HepG2 (cell line): Measurements from ENCODE around the gene VSNL1. TPM values are rescaled to one million over a fixed set of nuclear protein-coding genes. Genes with fewer than 3 reads are reported as not detected.

Source experiments
- ATF5 ChIP-seq: sonication (generic); formaldehyde crosslinking; IDR thresholded peaks from 2 replicates; pipeline ENCODE4 v1.4.0; 2020; ENCODE audit warnings: mild to moderate bottlenecking, low read depth, missing genetic modification reagents
- CC2D1A ChIP-seq: sonication (generic); formaldehyde crosslinking; IDR thresholded peaks from 2 replicates; pipeline ENCODE4 v1.8.1; 2023; ENCODE audit warnings: mild to moderate bottlenecking, missing genetic modification reagents
- CEBPG ChIP-seq: IDR thresholded peaks from 2 replicates; pipeline ENCODE4 v1.6.1; 2016
- DMAP1 ChIP-seq: IDR thresholded peaks from 2 replicates; pipeline ENCODE4 v1.6.1; 2016
- FOXM1 ChIP-seq: sonication (generic); formaldehyde crosslinking; IDR thresholded peaks from 2 replicates; pipeline ENCODE4 v1.5.0; 2020; ENCODE audit warnings: missing genetic modification reagents
- FOXP1 ChIP-seq, 2 experiments: fragments of 450-650 bp in 1 of 2; IDR thresholded peaks; 2 replicates each; pipeline ENCODE4 v1.6.1; 2017 to 2018; ENCODE audit warnings: antibody characterized with exemption in 1 of 2
- HNRNPUL1 ChIP-seq: fragments of 200-400 bp; formaldehyde crosslinking; IDR thresholded peaks from 2 replicates; pipeline ENCODE4 v1.6.1; 2017; ENCODE audit warnings: low read depth, mild to moderate bottlenecking, low read length, moderate library complexity
- NR1H2 ChIP-seq: sonication (generic); formaldehyde crosslinking; IDR thresholded peaks from 2 replicates; pipeline ENCODE4 v1.8.1; 2022; ENCODE audit warnings: low read depth, missing genetic modification reagents, borderline replicate concordance
- PAWR ChIP-seq: sonication (generic); formaldehyde crosslinking; IDR thresholded peaks from 2 replicates; pipeline ENCODE4 v1.4.0; 2020; ENCODE audit warnings: missing genetic modification reagents, mild to moderate bottlenecking, borderline replicate concordance
- RXRB ChIP-seq: IDR thresholded peaks from 2 replicates; pipeline ENCODE4 v1.6.1; 2016; ENCODE audit warnings: borderline replicate concordance, missing genetic modification reagents, missing compliant biosample characterization
- SUZ12 ChIP-seq: fragments of 150-350 bp; IDR thresholded peaks from 2 replicates; pipeline ENCODE4 v1.6.1; 2014; ENCODE audit warnings: low read depth, low read length
- ZBTB39 ChIP-seq: sonication (generic); formaldehyde crosslinking; IDR thresholded peaks from 2 replicates; pipeline ENCODE4 v1.5.0; 2020; ENCODE audit warnings: missing genetic modification reagents
- ZHX2 ChIP-seq, 2 experiments: sonication (generic) in 1 of 2; formaldehyde crosslinking in 1 of 2; IDR thresholded peaks; 2 replicates each; pipeline versions ENCODE4 v1.6.1 to v1.9.0; 2014 to 2022; ENCODE audit warnings: antibody characterized with exemption in 1 of 2, borderline replicate concordance in 1 of 2, inconsistent platforms in 1 of 2, low read depth in 1 of 2, missing genetic modification reagents in 1 of 2
- ZNF101 ChIP-seq: sonication (generic); formaldehyde crosslinking; IDR thresholded peaks from 2 replicates; pipeline ENCODE4 v1.4.0; 2020; ENCODE audit warnings: mild to moderate bottlenecking, low read depth, missing genetic modification reagents, borderline replicate concordance
- ZNF160 ChIP-seq: sonication (generic); formaldehyde crosslinking; IDR thresholded peaks from 2 replicates; pipeline ENCODE4 v1.8.0; 2022; ENCODE audit warnings: mild to moderate bottlenecking, inconsistent platforms, missing genetic modification reagents
- ZNF34 ChIP-seq: sonication (generic); formaldehyde crosslinking; IDR thresholded peaks from 2 replicates; pipeline ENCODE4 v1.4.0; 2020; ENCODE audit warnings: mild to moderate bottlenecking, missing genetic modification reagents, borderline replicate concordance
- ZNF589 ChIP-seq: sonication (generic); formaldehyde crosslinking; conservative IDR thresholded peaks from 2 replicates; pipeline ENCODE4 v1.8.0; 2022; ENCODE audit warnings: mild to moderate bottlenecking, moderate library complexity, missing genetic modification reagents
- ZNF782 ChIP-seq: sonication (generic); formaldehyde crosslinking; IDR thresholded peaks from 2 replicates; pipeline ENCODE4 v1.4.0; 2020; ENCODE audit warnings: missing genetic modification reagents, mild to moderate bottlenecking, borderline replicate concordance
- polyA plus RNA-seq, 8 experiments: library from polyadenylated mRNA; depleted of rRNA in 3 of 8; stranded (reverse) in 7 of 8; unstranded in 1 of 8; fragments of >200 nt; fragmentation: Illumina TruSeq in 4 of 8; extraction: Trizol in 4 of 8; gene quantifications; 2 replicates each; pipeline versions ENCODE4 v1.2.1 to v1.2.3, GENCODE V29; 2011 to 2016; ENCODE audit warnings: low read depth in 4 of 8, missing spikeins in 1 of 8, mixed read lengths in 1 of 8; ENCODE audit not compliant: insufficient read depth in 1 of 8
- total RNA-seq, 5 experiments: library from RNA; depleted of rRNA; stranded (reverse); fragments of >200 nt; fragmentation: Illumina TruSeq; extraction: Trizol; gene quantifications; 2 replicates each; pipeline ENCODE4 v1.2.3, GENCODE V29; 2016; ENCODE audit warnings: low read depth in 1 of 5
- TF ChIP-seq, protein P1 (sequence below): sonication (generic); formaldehyde crosslinking; conservative IDR thresholded peaks from 2 replicates; pipeline ENCODE4 v1.8.1; 2023; ENCODE audit warnings: missing genetic modification reagents

VSNL1 gene
- total and polyA plus RNA-seq, 2 of the 13 experiments (the other 11 are each of a cell fraction or from before 2014, with no cell fraction given): 63.2 to 95.9 TPM

- TF ChIP-seq ATF5 (CRISPR knock-in tag): no peak
- no peak for TF ChIP-seq ZNF160
- no peak for TF ChIP-seq CC2D1A (CRISPR knock-in tag)
- TF ChIP-seq RXRB (CRISPR knock-in tag): no peak; the same call in 1 of the 2 replicates
- TF ChIP-seq ZBTB39: no peak
- no peak; the same call in 1 of the 2 replicates for TF ChIP-seq FOXP1 (IDR thresholded peaks at IDR 0.05)
- TF ChIP-seq FOXP1 (CRISPR knock-in tag; IDR thresholded peaks at IDR 0.05): peak; percentile 62; the same call in 1 of the 2 replicates
- TF ChIP-seq ZNF34 (CRISPR knock-in tag): no peak
- no peak for TF ChIP-seq PAWR
- TF ChIP-seq, protein P1, sequence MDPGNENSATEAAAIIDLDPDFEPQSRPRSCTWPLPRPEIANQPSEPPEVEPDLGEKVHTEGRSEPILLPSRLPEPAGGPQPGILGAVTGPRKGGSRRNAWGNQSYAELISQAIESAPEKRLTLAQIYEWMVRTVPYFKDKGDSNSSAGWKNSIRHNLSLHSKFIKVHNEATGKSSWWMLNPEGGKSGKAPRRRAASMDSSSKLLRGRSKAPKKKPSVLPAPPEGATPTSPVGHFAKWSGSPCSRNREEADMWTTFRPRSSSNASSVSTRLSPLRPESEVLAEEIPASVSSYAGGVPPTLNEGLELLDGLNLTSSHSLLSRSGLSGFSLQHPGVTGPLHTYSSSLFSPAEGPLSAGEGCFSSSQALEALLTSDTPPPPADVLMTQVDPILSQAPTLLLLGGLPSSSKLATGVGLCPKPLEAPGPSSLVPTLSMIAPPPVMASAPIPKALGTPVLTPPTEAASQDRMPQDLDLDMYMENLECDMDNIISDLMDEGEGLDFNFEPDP (CRISPR knock-in tag): no peak
- no peak for TF ChIP-seq ZNF782 (CRISPR knock-in tag)
- TF ChIP-seq ZNF589 (CRISPR knock-in tag): no peak
- TF ChIP-seq FOXM1 (CRISPR knock-in tag): no peak
- no peak for TF ChIP-seq ZHX2 (IDR thresholded peaks at IDR 0.05; ENCODE audit: low read depth)
- no peak for TF ChIP-seq ZHX2 (CRISPR knock-in tag; IDR thresholded peaks at IDR 0.05; ENCODE audit: borderline replicate concordance)
- no peak for TF ChIP-seq NR1H2 (CRISPR knock-in tag)
- no peak for TF ChIP-seq ZNF101 (CRISPR knock-in tag)
- TF ChIP-seq DMAP1 (CRISPR knock-in tag): no peak
- TF ChIP-seq HNRNPUL1: peak; percentile 95
- no peak for TF ChIP-seq CEBPG (CRISPR knock-in tag)
- TF ChIP-seq SUZ12: no peak
These were observed 5.5 kb downstream of the VSNL1 start (continued) for GRCh38 chr2:17545680-17546613.
